Colonic mucosa (tissue), 4 donors: ENCODE data around the gene RTP2. TPM values are rescaled to one million over a fixed set of nuclear protein-coding genes. Genes with fewer than 3 reads are reported as not detected.

Experiments
- DNase-seq: peaks from one replicate; pipeline ENCODE4 v3.0.0-alpha.2; 2020
- H3K27ac ChIP-seq: fragments of 200-600 bp; one replicate; pipeline ENCODE4 v1.8.0; 2021
- H3K27me3 ChIP-seq: fragments of 200-600 bp; one replicate; pipeline ENCODE4 v1.8.0; 2021
- H3K36me3 ChIP-seq: fragments of 200-600 bp; one replicate; pipeline ENCODE4 v1.8.0; 2021
- H3K4me1 ChIP-seq: fragments of 200-600 bp; one replicate; pipeline ENCODE4 v1.8.0; 2021; ENCODE audit warnings: mild to moderate bottlenecking
- H3K4me3 ChIP-seq: fragments of 200-600 bp; one replicate; pipeline ENCODE4 v1.8.0; 2021
- H3K9ac ChIP-seq, 2 donors: one replicate each; pipeline ENCODE4 v1.7.0; 2013; ENCODE audit warnings: control low read depth in 2 of 2, low read depth in 2 of 2, low read length in 2 of 2
- H3K9me3 ChIP-seq: fragments of 200-600 bp; one replicate; pipeline ENCODE4 v1.8.0; 2021
- CTCF ChIP-seq: fragments of 200-600 bp; IDR thresholded peaks from one replicate; pipeline ENCODE4 v1.8.0; 2022; ENCODE audit warnings: antibody characterized with exemption, mild to moderate bottlenecking
- intact Hi-C: fragments of 100-400 bp; cut with DNase I; formaldehyde crosslinking; loops from one replicate; pipeline ENCODE4 v1.14.1; 2022
- total RNA-seq, 2 donors: library from RNA; stranded (reverse); fragmentation: NEBNext Ultra II Directional in 1 of 2; extraction: Animal tissue kit (Norgen Biotek cat#: 25700) in 1 of 2; gene quantifications; one replicate each; pipeline ENCODE4 v1.2.1, GENCODE V29; 2021
- donor health status: healthy.
- donor health status: DM: no; HTN: no; CAD: no.
- donor health status: DM: no; HTN: no; CAD: no.

The RTP2 gene
- total RNA-seq, 2 donors from 2014 or later, result not detected

- Histone ChIP-seq H3K27me3 (no peaks in the 10 kb centered on the region), H3K27ac (no peak overlapping the region), H3K36me3 (no peaks in the 10 kb centered on the region), H3K4me3 (no peak overlapping the region), H3K9ac (no peak overlapping the region), H3K9me3 (no peaks in the 10 kb centered on the region), H3K4me1 (no peaks in the 10 kb centered on the region)
- peak; percentile 91 for TF ChIP-seq CTCF
- DNase-seq, result peak; percentile 78
- intact Hi-C loops, result loop anchor here (1.0 to 5.0 kb wide), 3 partner anchors 63 to 461 kb away; no protein-coding TSS in a partner anchor
Measured at GRCh38 chr3:187679638-187680396, 22.5 kb downstream of the RTP2 start.

- intact Hi-C loops, result loop anchor here (1.0 to 5.0 kb wide), 3 partner anchors 61 to 460 kb away; no protein-coding TSS in a partner anchor
- no peak overlapping the region for H3K4me3 ChIP-seq
- peak; percentile 32 for DNase-seq
- no peaks in the 10 kb centered on the region for H3K9me3 ChIP-seq
- H3K27me3 ChIP-seq, result no peaks in the 10 kb centered on the region
- H3K36me3 ChIP-seq, result no peaks in the 10 kb centered on the region
- no peaks in the 10 kb centered on the region for H3K4me1 ChIP-seq
- no peak overlapping the region for H3K27ac ChIP-seq
- TF ChIP-seq CTCF, result peak; percentile 47
- H3K9ac ChIP-seq, result no peak overlapping the region
Measured at GRCh38 chr3:187678726-187679268, 23.6 kb downstream of the RTP2 start.

- no peak overlapping the region for H3K27ac ChIP-seq
- no peak for TF ChIP-seq CTCF
- no peaks in the 10 kb centered on the region for H3K9me3 ChIP-seq
- H3K4me3 ChIP-seq, result no peak overlapping the region
- no peaks in the 10 kb centered on the region for H3K4me1 ChIP-seq
- DNase-seq, result no peak
- H3K9ac ChIP-seq, result no peak overlapping the region
- H3K27me3 ChIP-seq, result no peaks in the 10 kb centered on the region
- intact Hi-C loops, result loop anchor here (2.0 to 5.0 kb wide), 2 partner anchors 60 to 459 kb away; no protein-coding TSS in a partner anchor
- no peaks in the 10 kb centered on the region for H3K36me3 ChIP-seq
Measured at GRCh38 chr3:187677604-187678003, 24.8 kb downstream of the RTP2 start.

GRCh38 chr3:187673012-187673411, 29.3 kb downstream of the RTP2 start:
- no peaks in the 10 kb centered on the region for H3K9me3 ChIP-seq
- no peaks in the 10 kb centered on the region for H3K27me3 ChIP-seq
- no peak overlapping the region for H3K4me3 ChIP-seq
- TF ChIP-seq CTCF, result no peak
- no peaks in the 10 kb centered on the region for H3K36me3 ChIP-seq
- no peak overlapping the region for H3K27ac ChIP-seq
- DNase-seq, result no peak
- H3K9ac ChIP-seq, result no peak overlapping the region
- H3K4me1 ChIP-seq, result no peaks in the 10 kb centered on the region
- intact Hi-C loops, result no loop called here

DNA sequence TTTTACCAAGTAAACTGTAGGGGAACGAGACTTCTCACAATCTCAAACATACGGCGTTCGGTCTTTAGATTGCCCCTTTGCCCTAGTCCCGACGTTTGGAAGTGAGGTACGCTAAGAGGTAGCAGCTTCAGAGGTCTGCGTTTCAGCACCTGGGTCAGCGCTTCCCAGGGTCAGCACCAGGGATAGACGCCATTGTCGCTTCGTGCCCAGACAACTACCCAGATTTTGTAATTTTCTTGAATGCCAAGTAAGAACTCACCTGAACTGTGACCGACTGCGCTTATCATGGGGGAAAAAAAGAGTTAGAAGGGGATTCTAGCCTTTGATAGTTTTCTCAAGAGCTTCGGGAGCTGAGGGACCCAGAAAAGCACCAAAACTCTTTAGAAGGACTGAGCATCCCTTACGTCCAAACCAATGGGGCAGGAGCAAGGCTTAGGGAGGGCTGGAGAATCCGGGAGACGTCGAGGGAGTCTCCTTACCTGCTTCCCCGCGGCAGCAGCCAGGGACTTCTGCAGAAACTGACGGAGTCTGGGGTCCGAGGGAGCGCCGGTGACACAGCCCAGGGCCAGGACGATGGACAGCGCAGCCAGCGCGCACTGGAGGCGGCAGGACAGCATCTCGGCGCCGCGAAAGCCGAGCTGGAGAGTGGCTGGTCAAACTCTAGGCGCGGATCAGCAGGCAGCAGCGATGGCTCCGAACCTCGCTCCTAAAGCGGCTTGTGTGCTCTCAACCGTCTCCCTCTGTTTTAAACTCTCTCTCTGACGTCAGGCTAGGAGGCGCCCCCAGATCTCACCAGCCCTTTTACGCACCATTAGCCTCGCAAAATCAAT, 32.5 kb downstream of the RTP2 start, which contains the start of gene SST:
SST (minus strand) TSS at position 720 of the 830 bp plus-strand sequence; CDS start at position 617, 103 bp downstream.
- intact Hi-C loops, result no loop called here
- Histone ChIP-seq H3K9me3 (no peaks in the 10 kb centered on the region), H3K27me3 (no peaks in the 10 kb centered on the region), H3K36me3 (no peaks in the 10 kb centered on the region), H3K27ac (no peak within 1 kb of the TSS), H3K9ac (no peak within 1 kb of the TSS), H3K4me3 (no peak within 1 kb of the TSS), H3K4me1 (no peaks in the 10 kb centered on the region)
- DNase-seq, result no peak
- no peak for TF ChIP-seq CTCF
